Endothelial cell of umbilical vein (primary cell): ENCODE data around the gene PCDHA8.
A peak's percentile ranks its signal among the peaks of the same experiment; 100 is the strongest.

Experiments
- EZH2 ChIP-seq: IDR thresholded peaks from 2 replicates; pipeline ENCODE4 v1.6.1; 2012; ENCODE audit warnings: borderline replicate concordance, low read depth, mild to moderate bottlenecking, moderate library complexity, low read length, inconsistent platforms; ENCODE audit not compliant: severe bottlenecking
- MYC ChIP-seq: IDR thresholded peaks from one replicate; pipeline ENCODE4 v1.6.1; 2011; ENCODE audit warnings: mild to moderate bottlenecking, low read depth, low read length
- POLR2A ChIP-seq: IDR thresholded peaks from 2 replicates; pipeline ENCODE4 v1.6.1; 2012; ENCODE audit warnings: low read depth, mild to moderate bottlenecking, control low read depth, low read length
- POLR2AphosphoS5 ChIP-seq: IDR thresholded peaks from 2 replicates; pipeline ENCODE4 v1.6.1; 2012; ENCODE audit warnings: low read depth, mild to moderate bottlenecking, control low read depth, low read length, moderate library complexity; ENCODE audit not compliant: insufficient read depth
- TF ChIP-seq, protein P1 (sequence below), 2 donors: IDR thresholded peaks; 1 replicate in 1 of 2; 2 replicates in 1 of 2; pipeline ENCODE4 v1.5.1; 2011; ENCODE audit warnings: low read length in 2 of 2, mild to moderate bottlenecking in 2 of 2, moderate library complexity in 2 of 2, control low read depth in 1 of 2, inconsistent platforms in 1 of 2, low read depth in 1 of 2; ENCODE audit not compliant: insufficient read depth in 1 of 2; ENCODE audit errors: extremely low read depth in 1 of 2
- TF ChIP-seq, protein P2 (sequence below): IDR thresholded peaks from 2 replicates; pipeline ENCODE4 v1.6.1; 2011; ENCODE audit not compliant: insufficient read depth, insufficient read length

DNA sequence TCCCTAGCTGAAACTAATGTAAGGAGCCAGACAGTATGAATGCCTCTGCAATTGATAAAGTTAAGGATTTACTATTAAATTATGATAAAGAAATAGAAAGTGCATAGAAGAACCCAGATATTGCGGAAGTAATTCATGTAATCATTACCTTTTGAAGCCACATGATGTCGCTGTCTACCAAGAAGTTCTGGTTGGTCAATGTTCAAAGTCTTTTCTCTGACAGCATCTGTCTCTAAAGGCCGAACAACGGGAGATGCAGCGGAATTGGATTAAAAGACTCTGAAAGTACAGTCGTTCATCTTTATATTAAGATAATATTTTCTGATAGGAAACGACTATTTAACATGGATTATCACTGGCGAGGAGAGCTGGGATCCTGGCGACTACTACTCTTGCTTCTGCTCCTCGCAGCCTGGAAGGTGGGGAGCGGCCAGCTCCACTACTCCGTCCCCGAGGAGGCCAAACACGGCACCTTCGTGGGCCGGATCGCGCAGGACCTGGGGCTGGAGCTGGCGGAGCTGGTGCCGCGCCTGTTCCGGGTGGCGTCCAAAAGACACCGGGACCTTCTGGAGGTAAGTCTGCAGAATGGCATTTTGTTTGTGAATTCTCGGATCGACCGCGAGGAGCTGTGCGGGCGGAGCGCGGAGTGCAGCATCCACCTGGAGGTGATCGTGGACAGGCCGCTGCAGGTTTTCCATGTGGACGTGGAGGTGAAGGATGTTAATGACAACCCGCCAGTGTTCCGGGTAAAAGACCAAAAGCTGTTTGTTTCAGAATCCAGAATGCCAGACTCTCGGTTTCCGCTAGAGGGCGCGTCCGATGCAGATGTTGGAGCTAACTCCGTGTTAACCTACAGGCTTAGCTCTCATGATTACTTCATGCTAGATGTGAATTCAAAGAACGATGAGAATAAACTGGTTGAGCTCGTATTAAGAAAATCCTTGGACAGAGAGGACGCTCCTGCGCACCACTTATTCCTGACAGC, at the start of gene PCDHA8:
- TF ChIP-seq POLR2AphosphoS5 = no peak
- TF ChIP-seq, protein P1, sequence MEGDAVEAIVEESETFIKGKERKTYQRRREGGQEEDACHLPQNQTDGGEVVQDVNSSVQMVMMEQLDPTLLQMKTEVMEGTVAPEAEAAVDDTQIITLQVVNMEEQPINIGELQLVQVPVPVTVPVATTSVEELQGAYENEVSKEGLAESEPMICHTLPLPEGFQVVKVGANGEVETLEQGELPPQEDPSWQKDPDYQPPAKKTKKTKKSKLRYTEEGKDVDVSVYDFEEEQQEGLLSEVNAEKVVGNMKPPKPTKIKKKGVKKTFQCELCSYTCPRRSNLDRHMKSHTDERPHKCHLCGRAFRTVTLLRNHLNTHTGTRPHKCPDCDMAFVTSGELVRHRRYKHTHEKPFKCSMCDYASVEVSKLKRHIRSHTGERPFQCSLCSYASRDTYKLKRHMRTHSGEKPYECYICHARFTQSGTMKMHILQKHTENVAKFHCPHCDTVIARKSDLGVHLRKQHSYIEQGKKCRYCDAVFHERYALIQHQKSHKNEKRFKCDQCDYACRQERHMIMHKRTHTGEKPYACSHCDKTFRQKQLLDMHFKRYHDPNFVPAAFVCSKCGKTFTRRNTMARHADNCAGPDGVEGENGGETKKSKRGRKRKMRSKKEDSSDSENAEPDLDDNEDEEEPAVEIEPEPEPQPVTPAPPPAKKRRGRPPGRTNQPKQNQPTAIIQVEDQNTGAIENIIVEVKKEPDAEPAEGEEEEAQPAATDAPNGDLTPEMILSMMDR (IDR thresholded peaks at IDR 0.05; ENCODE audit: extremely low read depth in 1 of 2, insufficient read depth in 1 of 2, low read depth in 1 of 2, low read length in 2 of 2) = peak; percentile 22 to 29
- TF ChIP-seq POLR2A = no peak
- TF ChIP-seq EZH2 = no peak
- no peak for TF ChIP-seq MYC
- TF ChIP-seq, protein P2, sequence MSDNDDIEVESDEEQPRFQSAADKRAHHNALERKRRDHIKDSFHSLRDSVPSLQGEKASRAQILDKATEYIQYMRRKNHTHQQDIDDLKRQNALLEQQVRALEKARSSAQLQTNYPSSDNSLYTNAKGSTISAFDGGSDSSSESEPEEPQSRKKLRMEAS = no peak
